GM18909 (cell line): Measurements from ENCODE around the gene NADK.
"Not testable (repeated sequence)": the region's sequence is repeated elsewhere in the genome, so short reads cannot be mapped to it uniquely, and the experiment has no call there.

Experiments used
- ATAC-seq: cut with Tn5 transposase; IDR thresholded peaks from one replicate; pipeline ENCODE4 v1.9.1; 2021; ENCODE audit warnings: mild to moderate bottlenecking; ENCODE audit not compliant: unreplicated experiment, poor library complexity

The NADK gene

GRCh38 chr1:1715109-1715883 is 63.0 kb downstream of the NADK start:
- ATAC-seq, result not testable (repeated sequence)

- ATAC-seq, result not testable (repeated sequence)
Measured at GRCh38 chr1:1707897-1708296, 70.4 kb downstream of the NADK start.

GRCh38 chr1:1707241-1707640 is 71.0 kb downstream of the NADK start:
- ATAC-seq, result not testable (repeated sequence)

- ATAC-seq, result not testable (repeated sequence)
Measured at GRCh38 chr1:1705623-1706022, 72.6 kb downstream of the NADK start.

- not testable (repeated sequence) for ATAC-seq
Measured at GRCh38 chr1:1704284-1704957, 73.8 kb downstream of the NADK start.

GRCh38 chr1:1703796-1704195 is 74.5 kb downstream of the NADK start:
- ATAC-seq, result no peak

GRCh38 chr1:1702506-1702905 is 75.8 kb downstream of the NADK start:
- ATAC-seq, result not testable (repeated sequence)
